H9 (cell line): ENCODE data around the gene RBM38. TPM values are rescaled to one million over a fixed set of nuclear protein-coding genes. Genes with fewer than 3 reads are reported as not detected.

Source experiments
- DNase-seq: peaks from one replicate; pipeline ENCODE4 v3.0.0-alpha.2; 2017
- H2AFZ ChIP-seq: one replicate; pipeline ENCODE4 v1.6.1; 2013; ENCODE audit warnings: mild to moderate bottlenecking, low read length, control low read depth, moderate library complexity
- H2AK5ac ChIP-seq: 2 replicates; pipeline ENCODE4 v1.6.1; 2013; ENCODE audit warnings: low read length, control low read depth, mixed read lengths; ENCODE audit not compliant: insufficient read length
- H2BK120ac ChIP-seq: one replicate; pipeline ENCODE4 v1.6.1; 2013; ENCODE audit warnings: low read depth, mild to moderate bottlenecking, low read length, control low read depth, inconsistent platforms; ENCODE audit not compliant: poor library complexity, severe bottlenecking
- H2BK12ac ChIP-seq: 2 replicates; pipeline ENCODE4 v1.6.1; 2013; ENCODE audit warnings: low read length, control low read depth, mixed read lengths, low read depth; ENCODE audit not compliant: insufficient read length
- H2BK15ac ChIP-seq: 2 replicates; pipeline ENCODE4 v1.6.1; 2013; ENCODE audit warnings: low read depth, low read length, control low read depth
- H2BK20ac ChIP-seq: one replicate; pipeline ENCODE4 v1.6.1; 2013; ENCODE audit warnings: low read depth, mild to moderate bottlenecking, low read length, control low read depth, inconsistent platforms; ENCODE audit not compliant: poor library complexity, severe bottlenecking
- H2BK5ac ChIP-seq: 2 replicates; pipeline ENCODE4 v1.6.1; 2013; ENCODE audit warnings: low read length, control low read depth, mixed read lengths; ENCODE audit not compliant: insufficient read length
- H3K14ac ChIP-seq: 2 replicates; pipeline ENCODE4 v1.6.1; 2013; ENCODE audit warnings: low read length, control low read depth; ENCODE audit not compliant: insufficient read depth
- H3K18ac ChIP-seq: 2 replicates; pipeline ENCODE4 v1.6.1; 2013; ENCODE audit warnings: low read depth, mild to moderate bottlenecking, mixed read lengths, low read length, control low read depth; ENCODE audit not compliant: insufficient read length
- H3K23ac ChIP-seq: 2 replicates; pipeline ENCODE4 v1.6.1; 2013; ENCODE audit warnings: low read length, control low read depth, mixed read lengths, low read depth; ENCODE audit not compliant: insufficient read length
- H3K23me2 ChIP-seq: 2 replicates; pipeline ENCODE4 v1.6.1; 2013; ENCODE audit warnings: low read depth, mild to moderate bottlenecking, mixed read lengths, low read length, control low read depth; ENCODE audit not compliant: insufficient read length, poor library complexity, severe bottlenecking
- H3K27ac ChIP-seq: 2 replicates; pipeline ENCODE4 v1.5.1; 2013; ENCODE audit warnings: low read length, control low read depth, mixed read lengths, low read depth; ENCODE audit not compliant: insufficient read length
- H3K27me3 ChIP-seq: 2 replicates; pipeline ENCODE4 v1.6.1; 2013; ENCODE audit warnings: low read length, control low read depth, inconsistent platforms; ENCODE audit not compliant: insufficient read depth
- H3K4ac ChIP-seq: 2 replicates; pipeline ENCODE4 v1.6.1; 2013; ENCODE audit warnings: low read depth, mild to moderate bottlenecking, control low read depth, inconsistent platforms, low read length, moderate library complexity
- H3K4me1 ChIP-seq: 2 replicates; pipeline ENCODE4 v1.6.1; 2013; ENCODE audit warnings: low read length, control low read depth, inconsistent platforms; ENCODE audit not compliant: insufficient read depth
- H3K4me2 ChIP-seq: 2 replicates; pipeline ENCODE4 v1.6.1; 2013; ENCODE audit warnings: low read length, control low read depth, mixed read lengths; ENCODE audit not compliant: insufficient read length, insufficient read depth
- H3K56ac ChIP-seq: 2 replicates; pipeline ENCODE4 v1.6.1; 2013; ENCODE audit warnings: low read depth, mild to moderate bottlenecking, mixed read lengths, low read length, control low read depth; ENCODE audit not compliant: insufficient read length
- H3K79me1 ChIP-seq: 2 replicates; pipeline ENCODE4 v1.6.1; 2013; ENCODE audit warnings: low read depth, mild to moderate bottlenecking, moderate library complexity, low read length, control low read depth, inconsistent platforms; ENCODE audit not compliant: insufficient read depth, poor library complexity, severe bottlenecking
- H3K79me2 ChIP-seq: 2 replicates; pipeline ENCODE4 v1.6.1; 2013; ENCODE audit warnings: low read length, control low read depth, inconsistent platforms; ENCODE audit not compliant: insufficient read depth
- H3K9ac ChIP-seq: 2 replicates; pipeline ENCODE4 v1.6.1; 2013; ENCODE audit warnings: low read length, control low read depth, mixed read lengths; ENCODE audit not compliant: insufficient read length; ENCODE audit errors: extremely low read depth
- H3K9me3 ChIP-seq: one replicate; pipeline ENCODE4 v1.6.1; 2013; ENCODE audit warnings: low read depth, low read length, inconsistent platforms; ENCODE audit not compliant: control insufficient read depth
- H3T11ph ChIP-seq: one replicate; pipeline ENCODE4 v1.6.1; 2013; ENCODE audit warnings: mild to moderate bottlenecking, low read length, control low read depth, inconsistent platforms
- H4K20me1 ChIP-seq: one replicate; pipeline ENCODE4 v1.6.1; 2013; ENCODE audit not compliant: control insufficient read depth, insufficient read length, insufficient read depth
- H4K5ac ChIP-seq: 2 replicates; pipeline ENCODE4 v1.6.1; 2013; ENCODE audit warnings: low read depth, mild to moderate bottlenecking, mixed read lengths, low read length, control low read depth; ENCODE audit not compliant: insufficient read length
- H4K8ac ChIP-seq: replicated peaks from 2 replicates; pipeline ENCODE4 v1.6.1; 2013; ENCODE audit warnings: low read length, control low read depth, mixed read lengths, low read depth; ENCODE audit not compliant: insufficient read length
- H4K91ac ChIP-seq: 2 replicates; pipeline ENCODE4 v1.6.1; 2013; ENCODE audit warnings: low read depth, mild to moderate bottlenecking, moderate library complexity, mixed read lengths, low read length, control low read depth; ENCODE audit not compliant: insufficient read length
- H3K27ac Mint-ChIP-seq, 3 experiments: 2 replicates in 2 of 3; 3 replicates in 1 of 3; pipeline ENCODE4 v1.8.0; 2020 to 2021; ENCODE audit warnings: mixed read lengths in 3 of 3, mild to moderate bottlenecking in 1 of 3, moderate library complexity in 1 of 3
- H3K27me3 Mint-ChIP-seq: 2 replicates; pipeline ENCODE4 v1.8.0; 2021; ENCODE audit warnings: low read depth, mild to moderate bottlenecking, moderate library complexity, mixed read lengths
- H3K36me3 Mint-ChIP-seq, 3 experiments: 2 replicates in 2 of 3; 3 replicates in 1 of 3; pipeline ENCODE4 v1.8.0; 2020 to 2021; ENCODE audit warnings: low read depth in 3 of 3, mixed read lengths in 3 of 3; ENCODE audit not compliant: insufficient read depth in 1 of 3
- H3K4me1 Mint-ChIP-seq, 2 experiments: 2 replicates each; pipeline ENCODE4 v1.8.0; 2020; ENCODE audit warnings: mixed read lengths in 2 of 2
- H3K4me3 Mint-ChIP-seq, 2 experiments: 2 replicates in 1 of 2; 3 replicates in 1 of 2; pipeline ENCODE4 v1.8.0; 2020 to 2021; ENCODE audit warnings: mild to moderate bottlenecking in 2 of 2, mixed read lengths in 2 of 2, moderate library complexity in 1 of 2
- H3K9me3 Mint-ChIP-seq, 2 experiments: 2 replicates in 1 of 2; 3 replicates in 1 of 2; pipeline ENCODE4 v1.8.0; 2020; ENCODE audit warnings: mild to moderate bottlenecking in 2 of 2, mixed read lengths in 2 of 2, moderate library complexity in 1 of 2
- WGBS: extraction: QIAGEN DNeasy Blood & Tissue Kit; methylation state at CpG from one replicate; pipeline ENCODE4 v1.1.7; 2013; ENCODE audit warnings: missing lambda C conversion rate, low lambda C conversion rate, mixed read lengths; ENCODE audit not compliant: insufficient read length; ENCODE audit errors: extremely low coverage; 5-methylcytosine and 5-hydroxymethylcytosine counted together
- total RNA-seq: library from RNA; stranded (reverse); gene quantifications from 2 replicates; pipeline ENCODE4 v1.2.1, GENCODE V29; 2021
- TF ChIP-seq, protein P1 (sequence below): fragments of 200-600 bp; sonication (generic); conservative IDR thresholded peaks from 3 replicates; pipeline ENCODE4 v1.8.0; 2021; ENCODE audit warnings: antibody characterized with exemption, mild to moderate bottlenecking

RBM38 gene
- total RNA-seq, 1 experiment from 2014 or later = 66.8 TPM

DNA sequence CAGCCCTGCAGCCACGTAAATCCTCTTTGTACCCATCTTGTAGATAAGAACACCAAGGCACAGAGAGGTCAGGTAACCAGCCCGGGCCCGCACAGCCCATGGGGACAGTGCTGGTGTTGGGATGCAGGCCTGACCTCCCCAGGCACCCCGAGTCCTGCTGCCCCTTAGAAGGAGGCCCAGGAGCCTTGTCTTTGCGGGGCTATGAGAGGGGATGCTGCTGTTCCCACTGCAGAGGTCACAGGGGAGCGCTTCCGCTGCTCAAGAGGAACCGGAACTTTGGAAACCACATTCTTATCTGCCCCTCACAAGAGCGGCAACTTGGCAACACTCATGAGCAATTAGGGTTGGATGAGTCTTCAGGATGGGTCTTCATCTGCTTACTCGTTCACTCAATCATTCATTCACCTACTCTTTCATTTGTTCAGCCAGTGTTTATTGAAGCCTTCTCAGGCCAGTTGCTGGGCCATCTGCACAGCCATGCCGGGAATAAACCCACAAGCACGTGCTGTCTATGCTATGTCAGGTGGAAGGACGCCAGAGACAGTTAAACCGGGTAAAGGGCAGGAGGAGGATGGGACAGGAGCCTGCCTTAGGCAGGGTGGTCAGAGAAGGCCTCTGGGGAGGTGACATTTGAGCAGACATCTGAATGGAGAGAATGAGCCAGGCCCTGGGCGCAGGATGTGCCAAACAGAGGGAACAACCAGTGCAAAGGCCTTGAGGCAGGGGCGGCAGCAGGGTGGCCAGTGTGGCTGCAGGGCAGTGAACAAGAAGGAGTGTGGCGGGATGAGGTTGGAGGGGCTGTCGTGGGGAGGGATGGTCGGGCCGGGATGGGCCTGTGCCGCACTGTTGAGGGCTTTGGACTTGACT is 60.8 kb downstream of the RBM38 start:
- H3K27ac ChIP-seq = no peak overlapping the region
- H4K91ac ChIP-seq = no peak overlapping the region
- no peaks in the 10 kb centered on the region for H3K36me3 Mint-ChIP-seq
- no peak overlapping the region for H2AFZ ChIP-seq
- no peak overlapping the region for H3K56ac ChIP-seq
- H2BK12ac ChIP-seq = no peak overlapping the region
- H3K4me1 ChIP-seq = no peaks in the 10 kb centered on the region
- H3K4me1 Mint-ChIP-seq = peaks cover 10 to 24% of the 10 kb centered on the region in 2 experiments
- H3K4me3 Mint-ChIP-seq = no peak overlapping the region
- H3K14ac ChIP-seq = no peak overlapping the region; the same call in 1 of the 2 replicates
- H2BK15ac ChIP-seq = no peak overlapping the region
- H3K9me3 ChIP-seq = no peaks in the 10 kb centered on the region
- no peak overlapping the region for H4K8ac ChIP-seq
- TF ChIP-seq, protein P1, sequence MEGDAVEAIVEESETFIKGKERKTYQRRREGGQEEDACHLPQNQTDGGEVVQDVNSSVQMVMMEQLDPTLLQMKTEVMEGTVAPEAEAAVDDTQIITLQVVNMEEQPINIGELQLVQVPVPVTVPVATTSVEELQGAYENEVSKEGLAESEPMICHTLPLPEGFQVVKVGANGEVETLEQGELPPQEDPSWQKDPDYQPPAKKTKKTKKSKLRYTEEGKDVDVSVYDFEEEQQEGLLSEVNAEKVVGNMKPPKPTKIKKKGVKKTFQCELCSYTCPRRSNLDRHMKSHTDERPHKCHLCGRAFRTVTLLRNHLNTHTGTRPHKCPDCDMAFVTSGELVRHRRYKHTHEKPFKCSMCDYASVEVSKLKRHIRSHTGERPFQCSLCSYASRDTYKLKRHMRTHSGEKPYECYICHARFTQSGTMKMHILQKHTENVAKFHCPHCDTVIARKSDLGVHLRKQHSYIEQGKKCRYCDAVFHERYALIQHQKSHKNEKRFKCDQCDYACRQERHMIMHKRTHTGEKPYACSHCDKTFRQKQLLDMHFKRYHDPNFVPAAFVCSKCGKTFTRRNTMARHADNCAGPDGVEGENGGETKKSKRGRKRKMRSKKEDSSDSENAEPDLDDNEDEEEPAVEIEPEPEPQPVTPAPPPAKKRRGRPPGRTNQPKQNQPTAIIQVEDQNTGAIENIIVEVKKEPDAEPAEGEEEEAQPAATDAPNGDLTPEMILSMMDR = no peak
- H2BK20ac ChIP-seq = no peak overlapping the region
- no peaks in the 10 kb centered on the region for H4K20me1 ChIP-seq
- H3K9ac ChIP-seq = no peak overlapping the region
- H3K79me1 ChIP-seq = no peaks in the 10 kb centered on the region
- H2BK120ac ChIP-seq = no peak overlapping the region
- H3K27me3 Mint-ChIP-seq = no peaks in the 10 kb centered on the region; the same call in none of the 2 replicates
- no peaks in the 10 kb centered on the region; a peak in 2 of 5 replicates for H3K9me3 Mint-ChIP-seq
- no peak overlapping the region for H3K18ac ChIP-seq
- no peak overlapping the region for H3K4me2 ChIP-seq
- H3K4ac ChIP-seq = no peak overlapping the region
- no peak overlapping the region for H2BK5ac ChIP-seq
- no CpG with 5 or more reads among the region's 21 CpGs for WGBS
- peaks cover 1% of the 10 kb centered on the region; the same call in 1 of the 2 replicates for H3K27me3 ChIP-seq
- H3K23me2 ChIP-seq = no peaks in the 10 kb centered on the region
- no peak for DNase-seq
- no peak overlapping the region for H3T11ph ChIP-seq
- H2AK5ac ChIP-seq = no peak overlapping the region
- no peak overlapping the region for H4K5ac ChIP-seq
- no peak overlapping the region for H3K23ac ChIP-seq
- H3K27ac Mint-ChIP-seq = 0 out of 7 replicates have a peak overlapping the region, but pooled peaks of 2 of the 3 experiments have one; percentile 32 to 67
- H3K79me2 ChIP-seq = no peaks in the 10 kb centered on the region
